H9 (cell line): Measurements from ENCODE around the gene MAML1. TPM values are rescaled to one million over a fixed set of nuclear protein-coding genes. Genes with fewer than 3 reads are reported as not detected.

Experiments used
- DNase-seq: peaks from one replicate; pipeline ENCODE4 v3.0.0-alpha.2; 2017
- H2AFZ ChIP-seq: one replicate; pipeline ENCODE4 v1.6.1; 2013; ENCODE audit warnings: mild to moderate bottlenecking, low read length, control low read depth, moderate library complexity
- H2AK5ac ChIP-seq: 2 replicates; pipeline ENCODE4 v1.6.1; 2013; ENCODE audit warnings: low read length, control low read depth, mixed read lengths; ENCODE audit not compliant: insufficient read length
- H2BK120ac ChIP-seq: one replicate; pipeline ENCODE4 v1.6.1; 2013; ENCODE audit warnings: low read depth, mild to moderate bottlenecking, low read length, control low read depth, inconsistent platforms; ENCODE audit not compliant: poor library complexity, severe bottlenecking
- H2BK12ac ChIP-seq: 2 replicates; pipeline ENCODE4 v1.6.1; 2013; ENCODE audit warnings: low read length, control low read depth, mixed read lengths, low read depth; ENCODE audit not compliant: insufficient read length
- H2BK15ac ChIP-seq: 2 replicates; pipeline ENCODE4 v1.6.1; 2013; ENCODE audit warnings: low read depth, low read length, control low read depth
- H2BK20ac ChIP-seq: one replicate; pipeline ENCODE4 v1.6.1; 2013; ENCODE audit warnings: low read depth, mild to moderate bottlenecking, low read length, control low read depth, inconsistent platforms; ENCODE audit not compliant: poor library complexity, severe bottlenecking
- H2BK5ac ChIP-seq: 2 replicates; pipeline ENCODE4 v1.6.1; 2013; ENCODE audit warnings: low read length, control low read depth, mixed read lengths; ENCODE audit not compliant: insufficient read length
- H3K14ac ChIP-seq: 2 replicates; pipeline ENCODE4 v1.6.1; 2013; ENCODE audit warnings: low read length, control low read depth; ENCODE audit not compliant: insufficient read depth
- H3K18ac ChIP-seq: 2 replicates; pipeline ENCODE4 v1.6.1; 2013; ENCODE audit warnings: low read depth, mild to moderate bottlenecking, mixed read lengths, low read length, control low read depth; ENCODE audit not compliant: insufficient read length
- H3K23ac ChIP-seq: 2 replicates; pipeline ENCODE4 v1.6.1; 2013; ENCODE audit warnings: low read length, control low read depth, mixed read lengths, low read depth; ENCODE audit not compliant: insufficient read length
- H3K23me2 ChIP-seq: 2 replicates; pipeline ENCODE4 v1.6.1; 2013; ENCODE audit warnings: low read depth, mild to moderate bottlenecking, mixed read lengths, low read length, control low read depth; ENCODE audit not compliant: insufficient read length, poor library complexity, severe bottlenecking
- H3K27ac ChIP-seq: 2 replicates; pipeline ENCODE4 v1.5.1; 2013; ENCODE audit warnings: low read length, control low read depth, mixed read lengths, low read depth; ENCODE audit not compliant: insufficient read length
- H3K27me3 ChIP-seq: 2 replicates; pipeline ENCODE4 v1.6.1; 2013; ENCODE audit warnings: low read length, control low read depth, inconsistent platforms; ENCODE audit not compliant: insufficient read depth
- H3K4ac ChIP-seq: 2 replicates; pipeline ENCODE4 v1.6.1; 2013; ENCODE audit warnings: low read depth, mild to moderate bottlenecking, control low read depth, inconsistent platforms, low read length, moderate library complexity
- H3K4me1 ChIP-seq: 2 replicates; pipeline ENCODE4 v1.6.1; 2013; ENCODE audit warnings: low read length, control low read depth, inconsistent platforms; ENCODE audit not compliant: insufficient read depth
- H3K4me2 ChIP-seq: 2 replicates; pipeline ENCODE4 v1.6.1; 2013; ENCODE audit warnings: low read length, control low read depth, mixed read lengths; ENCODE audit not compliant: insufficient read length, insufficient read depth
- H3K56ac ChIP-seq: 2 replicates; pipeline ENCODE4 v1.6.1; 2013; ENCODE audit warnings: low read depth, mild to moderate bottlenecking, mixed read lengths, low read length, control low read depth; ENCODE audit not compliant: insufficient read length
- H3K79me1 ChIP-seq: 2 replicates; pipeline ENCODE4 v1.6.1; 2013; ENCODE audit warnings: low read depth, mild to moderate bottlenecking, moderate library complexity, low read length, control low read depth, inconsistent platforms; ENCODE audit not compliant: insufficient read depth, poor library complexity, severe bottlenecking
- H3K79me2 ChIP-seq: 2 replicates; pipeline ENCODE4 v1.6.1; 2013; ENCODE audit warnings: low read length, control low read depth, inconsistent platforms; ENCODE audit not compliant: insufficient read depth
- H3K9ac ChIP-seq: 2 replicates; pipeline ENCODE4 v1.6.1; 2013; ENCODE audit warnings: low read length, control low read depth, mixed read lengths; ENCODE audit not compliant: insufficient read length; ENCODE audit errors: extremely low read depth
- H3K9me3 ChIP-seq: one replicate; pipeline ENCODE4 v1.6.1; 2013; ENCODE audit warnings: low read depth, low read length, inconsistent platforms; ENCODE audit not compliant: control insufficient read depth
- H3T11ph ChIP-seq: one replicate; pipeline ENCODE4 v1.6.1; 2013; ENCODE audit warnings: mild to moderate bottlenecking, low read length, control low read depth, inconsistent platforms
- H4K20me1 ChIP-seq: one replicate; pipeline ENCODE4 v1.6.1; 2013; ENCODE audit not compliant: control insufficient read depth, insufficient read length, insufficient read depth
- H4K5ac ChIP-seq: 2 replicates; pipeline ENCODE4 v1.6.1; 2013; ENCODE audit warnings: low read depth, mild to moderate bottlenecking, mixed read lengths, low read length, control low read depth; ENCODE audit not compliant: insufficient read length
- H4K8ac ChIP-seq: replicated peaks from 2 replicates; pipeline ENCODE4 v1.6.1; 2013; ENCODE audit warnings: low read length, control low read depth, mixed read lengths, low read depth; ENCODE audit not compliant: insufficient read length
- H4K91ac ChIP-seq: 2 replicates; pipeline ENCODE4 v1.6.1; 2013; ENCODE audit warnings: low read depth, mild to moderate bottlenecking, moderate library complexity, mixed read lengths, low read length, control low read depth; ENCODE audit not compliant: insufficient read length
- H3K27ac Mint-ChIP-seq, 3 experiments: 2 replicates in 2 of 3; 3 replicates in 1 of 3; pipeline ENCODE4 v1.8.0; 2020 to 2021; ENCODE audit warnings: mixed read lengths in 3 of 3, mild to moderate bottlenecking in 1 of 3, moderate library complexity in 1 of 3
- H3K27me3 Mint-ChIP-seq: 2 replicates; pipeline ENCODE4 v1.8.0; 2021; ENCODE audit warnings: low read depth, mild to moderate bottlenecking, moderate library complexity, mixed read lengths
- H3K36me3 Mint-ChIP-seq, 3 experiments: 2 replicates in 2 of 3; 3 replicates in 1 of 3; pipeline ENCODE4 v1.8.0; 2020 to 2021; ENCODE audit warnings: low read depth in 3 of 3, mixed read lengths in 3 of 3; ENCODE audit not compliant: insufficient read depth in 1 of 3
- H3K4me1 Mint-ChIP-seq, 2 experiments: 2 replicates each; pipeline ENCODE4 v1.8.0; 2020; ENCODE audit warnings: mixed read lengths in 2 of 2
- H3K4me3 Mint-ChIP-seq, 2 experiments: 2 replicates in 1 of 2; 3 replicates in 1 of 2; pipeline ENCODE4 v1.8.0; 2020 to 2021; ENCODE audit warnings: mild to moderate bottlenecking in 2 of 2, mixed read lengths in 2 of 2, moderate library complexity in 1 of 2
- H3K9me3 Mint-ChIP-seq, 2 experiments: 2 replicates in 1 of 2; 3 replicates in 1 of 2; pipeline ENCODE4 v1.8.0; 2020; ENCODE audit warnings: mild to moderate bottlenecking in 2 of 2, mixed read lengths in 2 of 2, moderate library complexity in 1 of 2
- WGBS: extraction: QIAGEN DNeasy Blood & Tissue Kit; methylation state at CpG from one replicate; pipeline ENCODE4 v1.1.7; 2013; ENCODE audit warnings: missing lambda C conversion rate, low lambda C conversion rate, mixed read lengths; ENCODE audit not compliant: insufficient read length; ENCODE audit errors: extremely low coverage; 5-methylcytosine and 5-hydroxymethylcytosine counted together
- total RNA-seq: library from RNA; stranded (reverse); gene quantifications from 2 replicates; pipeline ENCODE4 v1.2.1, GENCODE V29; 2021
- TF ChIP-seq, protein P1 (sequence below): fragments of 200-600 bp; sonication (generic); conservative IDR thresholded peaks from 3 replicates; pipeline ENCODE4 v1.8.0; 2021; ENCODE audit warnings: antibody characterized with exemption, mild to moderate bottlenecking

Gene MAML1
- total RNA-seq, 1 experiment from 2014 or later = 50.8 TPM

- H3K9ac ChIP-seq = no peak overlapping the region
- Mint-ChIP-seq H3K27ac (no peak overlapping the region; a peak in 1 of 7 replicates), H3K4me3 (peak overlapping the region; percentile 78 to 87), H3K9me3 (no peaks in the 10 kb centered on the region; a peak in 1 of 5 replicates), H3K27me3 (no peaks in the 10 kb centered on the region), H3K4me1 (peaks cover 28 to 39% of the 10 kb centered on the region in 2 experiments), H3K36me3 (peaks cover 5 to 14% (median 11%) of the 10 kb centered on the region in 3 experiments; a peak in 6 of 7 replicates)
- no peak overlapping the region for H2BK120ac ChIP-seq
- no CpG with 5 or more reads among the region's 9 CpGs for WGBS
- H3K56ac ChIP-seq = no peak overlapping the region
- no peak for DNase-seq
- H3K23ac ChIP-seq = no peak overlapping the region
- no peak overlapping the region for H4K5ac ChIP-seq
- no peaks in the 10 kb centered on the region for H3K9me3 ChIP-seq
- H3K27ac ChIP-seq = no peak overlapping the region
- H2AFZ ChIP-seq = no peak overlapping the region
- H4K91ac ChIP-seq = no peak overlapping the region
- H3K23me2 ChIP-seq = peaks cover 5% of the 10 kb centered on the region
- H3K4me1 ChIP-seq = no peaks in the 10 kb centered on the region
- no peak overlapping the region for H2AK5ac ChIP-seq
- H3K79me1 ChIP-seq = peaks cover 5% of the 10 kb centered on the region
- H4K8ac ChIP-seq = no peak overlapping the region
- no peak overlapping the region for H2BK20ac ChIP-seq
- H2BK15ac ChIP-seq = no peak overlapping the region
- no peaks in the 10 kb centered on the region for H4K20me1 ChIP-seq
- no peak overlapping the region for H3T11ph ChIP-seq
- TF ChIP-seq, protein P1, sequence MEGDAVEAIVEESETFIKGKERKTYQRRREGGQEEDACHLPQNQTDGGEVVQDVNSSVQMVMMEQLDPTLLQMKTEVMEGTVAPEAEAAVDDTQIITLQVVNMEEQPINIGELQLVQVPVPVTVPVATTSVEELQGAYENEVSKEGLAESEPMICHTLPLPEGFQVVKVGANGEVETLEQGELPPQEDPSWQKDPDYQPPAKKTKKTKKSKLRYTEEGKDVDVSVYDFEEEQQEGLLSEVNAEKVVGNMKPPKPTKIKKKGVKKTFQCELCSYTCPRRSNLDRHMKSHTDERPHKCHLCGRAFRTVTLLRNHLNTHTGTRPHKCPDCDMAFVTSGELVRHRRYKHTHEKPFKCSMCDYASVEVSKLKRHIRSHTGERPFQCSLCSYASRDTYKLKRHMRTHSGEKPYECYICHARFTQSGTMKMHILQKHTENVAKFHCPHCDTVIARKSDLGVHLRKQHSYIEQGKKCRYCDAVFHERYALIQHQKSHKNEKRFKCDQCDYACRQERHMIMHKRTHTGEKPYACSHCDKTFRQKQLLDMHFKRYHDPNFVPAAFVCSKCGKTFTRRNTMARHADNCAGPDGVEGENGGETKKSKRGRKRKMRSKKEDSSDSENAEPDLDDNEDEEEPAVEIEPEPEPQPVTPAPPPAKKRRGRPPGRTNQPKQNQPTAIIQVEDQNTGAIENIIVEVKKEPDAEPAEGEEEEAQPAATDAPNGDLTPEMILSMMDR = no peak
- H3K4ac ChIP-seq = no peak overlapping the region
- peak overlapping the region; percentile 51 for H3K4me2 ChIP-seq
- no peaks in the 10 kb centered on the region; the same call in 1 of the 2 replicates for H3K79me2 ChIP-seq
- H3K27me3 ChIP-seq = no peaks in the 10 kb centered on the region
- H2BK5ac ChIP-seq = no peak overlapping the region
- H3K14ac ChIP-seq = peak overlapping the region; percentile 47; the same call in 1 of the 2 replicates
- no peak overlapping the region for H3K18ac ChIP-seq
- no peak overlapping the region for H2BK12ac ChIP-seq
These were observed 72.5 kb downstream of the MAML1 start for GRCh38 chr5:179805070-179805528.
